Keratinocyte (primary cell): ENCODE results near the gene PHACTR1.

Experiments used
- CTCF ChIP-seq, 3 experiments: IDR thresholded peaks in 1 of 3; conservative IDR thresholded peaks in 1 of 3; optimal IDR thresholded peaks in 1 of 3; 2 replicates in 2 of 3; 3 replicates in 1 of 3; pipeline versions ENCODE3 to v1.5.1; 2011; ENCODE audit warnings: low read length in 3 of 3, mild to moderate bottlenecking in 3 of 3, moderate library complexity in 2 of 3, control low read depth in 1 of 3, inconsistent platforms in 1 of 3; ENCODE audit not compliant: insufficient read depth in 2 of 3; ENCODE audit errors: extremely low read depth in 1 of 3
- EZH2 ChIP-seq: IDR thresholded peaks from one replicate; pipeline ENCODE4 v1.6.1; 2012; ENCODE audit warnings: inconsistent platforms, mild to moderate bottlenecking, low read length, moderate library complexity

GRCh38 chr6:13116155-13116554 is 399.6 kb downstream of the PHACTR1 start:
- no peak for TF ChIP-seq CTCF (optimal IDR thresholded peaks at IDR 0.05 in 1 of 3, IDR thresholded peaks at IDR 0.05 in 1 of 3, conservative IDR thresholded peaks at IDR 0.05 in 1 of 3; ENCODE audit: extremely low read depth in 1 of 3, insufficient read depth in 2 of 3, low read length in 3 of 3)
- TF ChIP-seq EZH2 = no peak
